Ishikawa (cell line): Measurements from ENCODE around the gene CHMP1B.

ENCODE experiments used
- CEBPB ChIP-seq: IDR thresholded peaks from 2 replicates; pipeline ENCODE4 v1.6.1; 2012
- CREB1 ChIP-seq: IDR thresholded peaks from 2 replicates; pipeline ENCODE4 v1.6.1; 2012; ENCODE audit warnings: low read depth
- EP300 ChIP-seq: IDR thresholded peaks from 2 replicates; pipeline ENCODE4 v1.6.1; 2012; ENCODE audit warnings: borderline replicate concordance
- FOXM1 ChIP-seq: IDR thresholded peaks from 2 replicates; pipeline ENCODE4 v1.6.1; 2012; ENCODE audit warnings: low read depth, borderline replicate concordance
- NFIC ChIP-seq: IDR thresholded peaks from 2 replicates; pipeline ENCODE4 v1.6.1; 2012
- RAD21 ChIP-seq: IDR thresholded peaks from 2 replicates; pipeline ENCODE4 v1.6.1; 2012; ENCODE audit warnings: low read depth
- REST ChIP-seq: IDR thresholded peaks from 2 replicates; pipeline ENCODE4 v1.6.1; 2012; ENCODE audit warnings: low read depth, mild to moderate bottlenecking
- TAF1 ChIP-seq: IDR thresholded peaks from 2 replicates; pipeline ENCODE4 v1.6.1; 2012; ENCODE audit warnings: low read depth, mild to moderate bottlenecking
- TCF12 ChIP-seq: IDR thresholded peaks from 2 replicates; pipeline ENCODE4 v1.6.1; 2012; ENCODE audit warnings: low read depth
- TEAD4 ChIP-seq: IDR thresholded peaks from 2 replicates; pipeline ENCODE4 v1.6.1; 2012
- YY1 ChIP-seq: IDR thresholded peaks from 2 replicates; pipeline ENCODE4 v1.6.1; 2012; ENCODE audit warnings: low read depth
- TF ChIP-seq, protein P1 (sequence below): IDR thresholded peaks from 2 replicates; pipeline ENCODE4 v1.6.1; 2012

GRCh38 chr18:11882636-11883035, 31.4 kb downstream of the CHMP1B start:
- TF ChIP-seq EP300 (no peak), TEAD4 (no peak), CEBPB (no peak), RAD21 (no peak), REST (no peak), YY1 (no peak), FOXM1 (no peak), CREB1 (no peak), NFIC (no peak), TAF1 (no peak), TCF12 (no peak)
- TF ChIP-seq, protein P1, sequence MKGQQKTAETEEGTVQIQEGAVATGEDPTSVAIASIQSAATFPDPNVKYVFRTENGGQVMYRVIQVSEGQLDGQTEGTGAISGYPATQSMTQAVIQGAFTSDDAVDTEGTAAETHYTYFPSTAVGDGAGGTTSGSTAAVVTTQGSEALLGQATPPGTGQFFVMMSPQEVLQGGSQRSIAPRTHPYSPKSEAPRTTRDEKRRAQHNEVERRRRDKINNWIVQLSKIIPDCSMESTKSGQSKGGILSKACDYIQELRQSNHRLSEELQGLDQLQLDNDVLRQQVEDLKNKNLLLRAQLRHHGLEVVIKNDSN: no peak
